Fibroblast of skin of back (primary cell): ENCODE results near the gene RAPH1.
"Not testable (repeated sequence)": the region's sequence is repeated elsewhere in the genome, so short reads cannot be mapped to it uniquely, and the experiment has no call there.

Experiments
- DNase-seq: peaks from one replicate; pipeline ENCODE4 v3.0.0-alpha.2; 2013

The RAPH1 gene

DNA sequence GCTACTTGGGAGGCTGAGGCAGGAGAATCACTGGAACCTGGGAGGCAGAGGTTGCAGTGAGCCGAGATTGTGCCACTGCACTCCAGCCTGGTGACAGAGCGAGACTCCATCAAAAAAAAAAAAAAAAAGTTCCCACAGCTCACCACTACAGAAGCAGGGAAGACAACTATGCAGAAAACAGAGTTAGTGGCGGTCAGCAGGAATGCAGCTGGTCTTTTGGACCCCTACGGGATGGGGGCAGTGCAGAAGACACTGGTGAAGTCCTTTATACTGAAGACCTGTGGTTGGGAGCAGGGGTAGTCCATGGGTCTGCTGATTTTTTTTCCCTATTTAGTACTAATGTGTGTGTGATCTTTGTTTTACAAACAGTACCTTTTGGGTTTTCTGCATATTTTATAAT lies 105.5 kb downstream of the RAPH1 start:
- not testable (repeated sequence) for DNase-seq

DNA sequence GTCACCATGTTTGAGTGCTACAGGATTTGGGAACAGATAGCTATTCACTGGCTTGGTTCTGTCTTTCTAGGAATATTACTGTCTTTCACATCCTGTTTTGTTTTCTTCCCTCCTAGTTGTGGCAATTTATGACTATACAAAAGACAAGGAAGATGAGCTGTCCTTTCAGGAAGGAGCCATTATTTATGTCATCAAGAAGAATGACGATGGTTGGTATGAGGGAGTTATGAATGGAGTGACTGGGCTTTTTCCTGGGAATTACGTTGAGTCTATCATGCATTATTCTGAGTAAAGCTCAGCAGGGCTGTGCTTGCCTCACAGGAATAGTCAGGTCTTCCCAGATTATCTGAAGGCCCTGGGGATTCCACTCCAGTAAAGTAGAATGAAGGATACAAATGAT lies 108.0 kb downstream of the RAPH1 start:
- peak; percentile 88 for DNase-seq

DNA sequence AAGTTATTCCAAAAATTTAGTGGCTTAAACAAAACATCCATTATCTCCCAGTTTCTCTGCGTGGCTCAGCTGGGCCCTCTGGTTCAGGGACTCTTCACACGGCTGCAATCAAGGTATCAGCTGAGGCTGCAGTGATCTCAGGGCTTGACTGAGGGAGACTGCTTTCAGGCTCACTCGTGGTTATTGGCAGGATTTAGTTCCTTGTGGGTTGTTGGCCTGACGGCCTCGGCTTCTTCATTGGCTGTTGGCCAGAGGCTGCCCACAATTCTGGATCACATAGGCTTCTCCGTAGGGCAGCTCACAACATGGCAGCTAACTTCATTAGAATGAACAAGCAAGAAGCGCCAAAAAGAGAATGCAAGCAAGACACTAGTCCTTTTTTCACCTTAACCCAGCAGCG lies 116.8 kb downstream of the RAPH1 start:
- DNase-seq: no peak

DNA sequence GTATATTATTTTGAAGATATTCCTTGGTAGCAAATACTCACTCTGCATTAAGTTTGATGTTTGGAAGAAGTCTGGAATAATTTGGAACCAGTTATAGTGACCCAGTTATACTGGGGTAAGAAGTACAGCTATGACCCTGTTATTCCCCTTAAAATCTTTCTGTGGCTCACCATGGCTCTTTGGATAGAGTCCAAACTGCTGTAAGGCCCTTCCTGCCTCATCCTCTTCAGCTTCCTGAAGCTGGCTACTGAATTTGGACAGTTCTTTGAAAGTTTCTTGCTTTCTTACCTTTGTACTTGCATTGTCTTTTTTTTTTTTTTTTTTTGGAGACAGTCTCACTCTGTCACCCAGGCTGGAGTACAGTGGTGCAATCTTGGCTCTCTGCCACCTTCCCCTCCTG lies 121.3 kb downstream of the RAPH1 start:
- no peak for DNase-seq

DNA sequence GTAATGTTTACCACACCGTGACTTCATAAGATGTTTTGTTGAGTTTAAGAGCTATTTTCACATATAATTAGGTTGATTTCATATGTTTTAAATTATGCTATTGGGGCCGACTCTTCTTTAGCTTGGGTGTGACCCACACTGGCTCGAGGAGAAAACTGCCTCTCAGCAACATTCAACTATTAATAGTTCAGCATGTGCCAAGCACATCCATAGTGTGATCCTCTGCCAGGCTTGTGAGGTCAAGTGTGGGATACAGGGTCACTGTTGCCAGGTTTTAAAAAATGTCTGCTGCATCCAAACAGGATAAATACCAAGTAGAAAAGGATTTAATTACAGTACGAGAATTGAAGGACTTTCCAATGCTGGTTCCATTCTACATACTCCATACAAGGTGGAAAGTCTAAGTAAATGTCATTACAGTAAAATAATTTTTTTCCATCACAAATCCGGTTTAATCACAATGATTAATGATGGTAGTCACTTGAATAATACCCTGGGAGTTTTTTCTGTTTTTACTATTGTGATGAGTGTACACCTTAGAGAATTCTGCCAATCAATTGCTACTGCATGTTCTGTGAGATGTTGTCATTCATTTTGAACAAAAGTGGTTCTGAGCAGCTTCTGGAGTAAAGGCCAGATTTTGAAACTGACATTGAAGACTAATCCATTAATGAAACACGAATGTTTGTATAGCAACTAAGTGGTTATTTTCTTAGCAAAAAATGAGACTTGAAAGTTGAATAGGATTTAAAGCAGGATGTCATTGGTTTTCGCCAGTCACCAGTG lies 122.4 kb downstream of the RAPH1 start:
- DNase-seq: no peak

DNA sequence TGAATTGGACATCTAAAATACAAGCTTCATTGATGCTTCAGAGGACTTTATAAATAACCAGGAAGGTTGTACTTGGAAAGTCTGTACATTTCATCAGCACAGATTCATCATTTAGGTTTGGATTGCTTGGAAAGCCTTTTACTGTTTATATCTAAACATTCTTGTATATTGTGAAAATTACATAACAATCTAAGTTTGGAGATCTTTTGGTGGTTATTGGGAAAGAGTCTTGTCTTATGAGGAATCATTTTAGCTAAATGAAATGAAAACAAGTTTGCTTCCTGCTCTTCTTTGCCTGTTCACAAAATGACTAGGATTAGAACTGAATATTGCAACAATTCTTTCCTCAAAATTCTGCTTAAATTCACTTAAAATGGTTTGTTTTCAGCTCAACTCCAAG lies 127.6 kb downstream of the RAPH1 start:
- DNase-seq: no peak

DNA sequence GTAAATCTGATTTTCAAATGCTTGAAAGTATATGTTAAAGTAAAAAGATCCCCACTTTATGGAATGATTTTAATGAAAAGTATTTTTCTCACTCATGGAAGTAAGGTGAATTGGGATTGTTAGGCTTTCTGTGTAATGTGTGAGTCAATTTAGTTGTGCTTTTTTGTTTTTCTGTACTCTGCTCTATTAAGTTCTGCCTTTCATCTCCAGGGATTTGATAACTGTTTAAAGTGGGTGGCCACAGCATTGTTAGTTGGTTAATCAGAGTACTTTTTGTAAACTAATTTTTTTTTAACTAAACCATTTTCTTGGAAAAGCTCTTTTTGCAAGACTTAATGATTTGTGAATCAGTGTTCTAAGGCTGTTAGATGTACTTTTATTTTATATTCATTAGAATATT lies 130.1 kb downstream of the RAPH1 start:
- no peak for DNase-seq

DNA sequence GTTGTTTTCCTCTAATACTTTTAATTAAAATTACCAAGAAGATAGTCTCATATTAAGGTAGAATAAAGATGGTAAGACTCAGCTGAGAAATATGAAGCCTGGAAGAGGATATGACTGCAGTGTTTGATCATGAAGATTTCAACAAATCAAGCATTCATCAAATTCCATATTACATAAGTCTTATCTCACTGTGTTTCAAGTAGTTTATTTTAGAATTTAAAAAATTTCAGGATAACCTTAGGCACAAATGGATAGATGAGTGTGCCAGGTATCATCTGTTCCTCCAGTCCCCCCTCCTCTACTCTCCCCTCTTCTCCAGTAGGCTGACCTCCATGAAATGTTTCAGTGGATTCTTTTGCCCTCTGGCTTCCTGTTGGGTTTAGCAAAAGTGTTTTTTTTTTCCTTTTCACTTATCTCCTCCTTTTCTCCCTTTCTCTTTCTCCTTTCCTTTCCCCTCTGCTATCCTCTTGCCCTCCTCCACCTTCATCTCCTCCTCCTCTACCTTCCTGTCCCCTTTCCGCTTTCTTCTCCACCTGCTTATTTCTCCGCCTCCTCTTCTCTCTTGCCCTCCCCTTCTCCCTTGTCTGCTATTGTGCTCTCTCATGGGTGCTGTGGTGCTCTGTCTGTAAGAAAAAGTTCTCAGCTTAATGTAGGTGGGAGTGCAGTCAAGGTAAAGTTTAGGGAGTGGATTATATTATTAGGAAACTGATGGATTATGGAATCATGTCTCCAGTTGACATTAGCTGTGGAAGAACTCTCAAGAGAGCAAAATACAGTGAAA lies 134.1 kb downstream of the RAPH1 start:
- peak; percentile 40 for DNase-seq

DNA sequence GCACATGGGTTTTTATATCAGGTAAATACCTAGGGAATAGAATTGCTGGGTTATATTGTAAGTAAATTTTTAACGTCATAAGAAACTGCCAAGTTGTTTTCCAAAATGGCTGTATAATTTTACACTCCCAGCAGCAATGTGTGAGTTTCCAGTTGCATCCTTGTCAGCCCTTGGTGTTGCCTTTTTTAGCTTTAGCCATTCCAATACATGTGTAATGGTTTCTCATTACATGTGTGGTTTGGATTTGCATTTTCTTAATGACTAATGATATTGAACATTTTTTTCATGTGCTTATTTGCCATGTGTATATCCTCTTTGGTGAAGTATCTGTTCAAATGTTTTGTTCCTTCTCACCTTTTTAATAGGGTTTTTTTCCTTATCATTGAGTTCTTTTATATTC lies 136.1 kb downstream of the RAPH1 start:
- DNase-seq: peak; percentile 38

DNA sequence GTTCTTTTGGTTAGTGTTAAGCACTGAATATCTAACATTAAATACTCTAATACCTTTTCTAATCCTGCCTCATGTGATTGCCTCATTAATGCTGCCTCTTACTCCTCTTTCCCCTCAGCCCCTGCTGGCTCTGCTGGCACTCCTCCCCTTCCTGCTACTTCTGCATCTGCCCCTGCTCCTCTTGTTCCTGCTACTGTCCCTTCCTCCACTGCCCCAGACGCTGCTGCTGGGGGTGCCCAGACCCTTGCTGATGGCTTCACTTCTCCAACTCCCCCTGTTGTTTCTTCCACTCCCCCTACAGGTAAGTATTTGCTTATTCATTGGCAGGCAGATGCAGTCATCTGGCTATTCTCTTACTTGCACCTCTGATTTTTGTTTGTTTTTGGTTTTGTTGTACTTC lies 138.4 kb downstream of the RAPH1 start:
- no peak for DNase-seq

DNA sequence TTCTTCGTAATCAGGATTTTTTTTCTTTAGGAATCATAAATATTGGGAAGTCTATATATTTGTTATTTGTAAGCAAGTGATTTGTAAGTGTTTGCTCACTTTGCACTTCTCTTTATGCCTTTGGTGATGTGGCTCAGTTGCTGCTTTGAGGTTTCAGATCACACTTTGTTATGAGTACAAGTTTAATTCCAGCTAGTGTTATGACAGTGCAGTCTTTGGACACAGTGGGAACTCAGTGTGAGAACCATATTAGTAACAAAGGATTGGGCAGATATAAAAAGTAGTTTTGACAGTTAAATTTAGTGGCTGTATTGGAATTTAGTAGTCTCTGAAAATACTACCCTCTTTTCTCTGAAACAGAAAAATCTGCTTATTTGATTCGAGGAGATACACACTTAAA lies 139.2 kb downstream of the RAPH1 start:
- no peak for DNase-seq

DNA sequence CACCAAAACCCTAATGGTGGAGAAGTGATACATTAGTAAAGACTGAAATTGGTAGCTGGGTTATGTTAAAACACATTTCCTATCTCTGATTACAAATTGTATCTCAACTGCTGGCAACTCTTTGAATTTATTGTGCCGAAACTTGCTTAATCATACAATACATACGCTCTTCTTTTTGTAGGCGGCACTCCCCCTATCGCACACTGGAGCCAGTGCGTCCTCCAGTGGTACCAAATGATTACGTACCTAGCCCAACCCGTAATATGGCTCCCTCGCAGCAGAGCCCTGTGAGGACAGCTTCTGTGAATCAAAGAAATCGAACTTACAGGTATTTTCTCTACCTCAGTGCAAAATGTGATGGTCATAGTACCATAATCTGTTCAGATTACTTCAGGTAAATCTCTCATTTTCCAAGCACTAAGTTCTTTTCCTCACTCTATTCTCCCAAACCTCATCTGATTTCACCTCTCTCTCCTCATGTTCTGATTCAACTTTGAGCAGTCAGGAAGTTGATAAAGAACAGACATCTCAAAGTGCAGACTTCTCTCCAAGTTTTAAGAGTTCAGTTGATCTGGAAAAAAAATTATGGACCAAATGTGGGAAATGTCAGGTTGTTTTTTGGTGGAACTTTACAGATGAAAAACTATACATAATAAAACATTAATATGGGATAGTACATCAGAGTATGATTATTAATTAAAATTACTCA lies 140.4 kb downstream of the RAPH1 start:
- no peak for DNase-seq

DNA sequence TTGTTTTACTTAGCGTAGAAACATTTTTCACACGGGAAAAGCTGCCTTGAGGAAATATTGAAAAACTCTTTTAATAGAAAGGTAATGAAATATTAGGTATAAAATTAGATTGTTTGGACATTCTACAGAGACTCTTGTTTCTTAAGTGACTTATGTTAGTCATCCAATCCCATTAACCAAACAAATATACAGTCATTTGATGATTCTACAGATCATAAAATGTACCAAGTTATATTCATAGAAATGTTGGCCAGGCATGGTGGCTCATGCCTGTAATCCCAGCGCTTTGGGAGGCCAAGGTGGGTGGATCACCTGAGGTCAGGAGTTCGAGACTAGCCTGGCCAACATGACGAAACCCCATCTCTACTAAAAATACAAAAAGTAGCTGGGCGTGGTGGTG lies 146.9 kb downstream of the RAPH1 start:
- not testable (repeated sequence) for DNase-seq

DNA sequence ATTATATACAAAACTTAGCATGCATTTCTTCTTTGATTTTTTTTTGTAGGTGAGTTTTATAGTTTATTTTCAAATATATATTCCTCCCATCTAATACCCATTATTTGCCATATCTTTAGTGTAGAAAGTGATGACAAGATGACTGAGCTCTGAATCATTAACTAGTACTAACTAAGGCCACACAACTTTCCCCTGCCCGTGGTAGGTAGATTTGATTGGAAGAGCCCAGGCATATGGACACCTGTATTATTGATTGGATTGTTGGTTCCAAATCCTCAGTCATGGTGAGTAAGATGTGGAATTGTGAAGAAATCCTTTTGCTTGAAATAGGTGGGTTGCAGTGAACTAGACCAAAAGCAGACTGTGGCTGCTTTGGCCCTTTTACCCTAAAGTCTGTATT lies 152.1 kb downstream of the RAPH1 start:
- no peak for DNase-seq

DNA sequence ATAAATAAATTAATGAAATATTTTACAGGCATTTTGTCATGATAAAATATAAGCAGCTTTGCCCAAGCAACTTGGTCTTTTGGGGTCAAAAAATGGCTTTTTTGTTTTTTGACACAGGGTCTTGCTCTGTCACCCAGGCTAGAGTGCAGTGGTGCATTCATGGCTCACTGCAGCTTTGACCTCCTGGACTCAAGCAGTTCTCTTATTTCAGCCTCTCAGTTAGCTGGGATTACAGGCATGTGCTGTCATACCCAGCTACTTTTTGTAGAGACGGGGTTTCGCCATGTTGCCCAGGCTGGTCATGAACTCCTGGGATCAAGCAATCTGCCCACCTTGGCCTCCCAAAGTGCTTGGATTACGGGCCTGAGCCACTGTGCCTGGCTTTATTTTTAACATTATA lies 155.9 kb downstream of the RAPH1 start:
- no peak for DNase-seq

DNA sequence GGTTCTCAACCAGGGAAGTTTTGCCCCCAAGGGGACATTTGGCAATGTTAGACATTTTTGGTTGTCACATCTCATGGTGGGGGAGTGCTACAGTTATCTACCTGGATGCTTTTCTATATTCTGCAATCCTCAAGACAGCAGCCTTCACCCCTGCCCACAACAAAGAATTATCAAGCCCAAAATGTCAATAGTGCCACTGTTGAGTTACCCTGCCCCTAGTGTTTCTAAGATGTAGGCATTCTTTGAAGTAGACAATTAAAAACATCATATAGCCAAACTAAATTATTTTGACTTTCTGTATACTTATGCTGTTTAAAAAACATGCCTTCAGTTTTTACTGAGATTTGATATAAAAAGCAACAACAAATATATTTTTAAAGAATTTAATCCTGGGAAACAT lies 158.9 kb downstream of the RAPH1 start:
- no peak for DNase-seq

DNA sequence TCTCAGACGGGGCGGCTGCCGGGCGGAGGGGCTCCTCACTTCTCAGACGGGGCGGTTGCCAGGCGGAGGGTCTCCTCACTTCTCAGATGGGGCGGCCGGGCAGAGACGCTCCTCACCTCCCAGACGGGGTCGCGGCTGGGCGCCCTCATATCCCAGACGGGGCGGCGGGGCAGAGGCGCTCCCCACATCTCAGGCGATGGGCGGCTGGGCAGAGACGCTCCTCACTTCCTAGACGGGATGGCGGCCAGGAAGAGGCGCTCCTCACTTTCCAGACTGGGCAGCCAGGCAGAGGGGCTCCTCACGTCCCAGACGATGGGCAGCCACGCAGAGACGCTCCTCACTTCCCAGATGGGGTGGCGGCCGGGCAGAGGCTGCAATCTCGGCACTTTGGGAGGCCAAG lies 162.4 kb downstream of the RAPH1 start:
- DNase-seq: not testable (repeated sequence)

DNA sequence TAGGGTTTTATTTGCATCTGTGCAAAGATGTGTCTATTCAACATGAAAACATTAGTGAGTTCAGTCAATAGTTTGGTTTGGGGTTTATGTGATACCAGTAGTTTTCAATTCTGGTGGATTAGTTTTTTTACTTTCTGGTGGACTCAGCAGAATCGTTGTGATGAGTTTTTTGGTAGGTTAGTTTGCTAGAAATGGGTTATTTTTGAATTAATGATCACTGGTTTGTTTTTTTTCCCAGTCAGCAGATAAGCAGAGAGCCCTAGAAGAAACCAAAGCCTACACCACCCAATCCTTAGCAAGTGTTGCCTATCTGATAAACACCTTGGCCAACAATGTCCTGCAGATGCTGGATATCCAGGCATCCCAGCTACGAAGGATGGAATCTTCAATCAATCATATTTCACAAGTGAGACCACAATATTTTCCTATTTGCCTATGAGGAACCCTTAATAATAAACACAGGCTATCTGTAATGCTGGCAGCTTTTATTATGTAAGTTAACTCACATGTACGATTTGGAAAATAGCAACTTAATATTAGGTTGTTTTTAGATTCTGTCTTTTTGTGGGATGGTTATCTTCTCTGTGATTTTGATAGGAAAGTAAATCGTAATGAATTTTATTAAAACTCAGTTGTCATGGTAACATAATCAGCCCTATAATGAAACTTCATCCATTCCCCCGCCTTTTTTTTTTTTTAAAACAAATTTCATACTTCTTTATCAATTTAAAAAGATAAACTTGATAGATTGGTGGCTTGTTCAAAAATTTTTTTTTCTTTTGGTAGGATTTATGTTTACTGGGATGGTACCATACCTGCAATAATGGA lies 168.2 kb downstream of the RAPH1 start:
- DNase-seq: no peak

DNA sequence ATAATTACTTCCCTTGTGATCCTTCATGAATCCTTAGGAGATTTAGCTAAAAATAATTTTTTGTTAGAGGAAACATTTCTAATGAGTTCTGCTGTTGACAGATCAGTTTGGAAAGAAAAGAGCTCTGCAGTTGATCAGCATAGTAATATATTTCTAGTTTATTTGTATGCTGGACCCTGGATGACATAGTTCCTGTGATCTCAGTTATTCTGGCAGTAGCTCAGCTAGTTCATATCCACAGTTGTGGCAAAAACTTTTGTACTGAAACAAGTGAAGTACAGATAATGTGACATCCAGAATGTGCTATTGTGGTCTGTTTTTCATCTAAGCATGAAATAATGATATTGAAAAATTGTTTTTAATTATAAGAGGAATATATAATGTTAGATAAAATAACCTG lies 173.2 kb downstream of the RAPH1 start:
- DNase-seq: no peak

DNA sequence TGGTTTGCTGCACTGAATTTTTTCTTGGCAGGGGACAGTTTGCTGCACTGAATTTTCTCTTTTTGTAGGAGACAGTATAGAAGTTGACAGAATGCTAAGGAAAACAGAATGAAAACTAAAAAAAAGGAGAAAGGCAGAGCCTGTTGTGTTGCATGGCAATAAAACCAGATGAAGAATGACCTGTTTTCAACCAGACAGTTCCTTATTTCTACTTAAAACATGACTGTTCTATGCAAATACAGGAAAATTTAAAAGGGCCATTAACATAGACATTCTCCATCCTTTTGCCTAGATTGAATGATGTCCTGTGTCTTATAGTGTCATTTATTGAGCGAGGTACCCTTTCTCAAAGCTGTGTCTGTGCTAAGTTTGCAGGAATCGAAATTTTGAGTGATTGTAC lies 173.6 kb downstream of the RAPH1 start:
- DNase-seq: no peak

DNA sequence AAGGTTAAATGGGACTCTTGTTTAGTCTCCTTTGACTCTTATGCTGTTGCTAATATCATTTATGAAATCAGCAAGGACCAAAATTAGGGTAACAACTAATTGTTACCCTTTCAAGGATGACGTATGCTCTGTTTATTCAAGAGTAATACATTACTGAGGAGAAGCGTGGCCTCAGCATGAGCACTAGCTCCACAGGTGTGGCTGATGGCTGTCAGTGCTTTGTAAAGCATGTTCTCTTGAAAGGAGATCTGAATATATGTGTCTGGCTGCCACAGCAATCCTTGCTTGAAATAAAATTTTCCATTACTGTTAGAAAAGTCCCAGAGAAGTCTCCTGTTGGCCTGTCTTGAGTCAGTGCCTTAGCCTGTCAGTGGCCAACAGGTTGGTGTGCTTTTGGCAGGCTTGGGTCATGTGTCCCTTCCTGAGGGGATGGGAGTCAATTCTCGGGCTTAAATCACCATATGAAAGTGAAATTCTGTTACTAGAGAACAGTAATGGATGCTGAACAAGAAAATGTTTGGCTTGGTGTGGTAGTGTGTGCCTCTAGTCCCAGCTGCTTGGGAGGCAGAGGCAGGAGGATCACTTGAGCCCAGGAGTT lies 174.2 kb downstream of the RAPH1 start:
- no peak for DNase-seq

DNA sequence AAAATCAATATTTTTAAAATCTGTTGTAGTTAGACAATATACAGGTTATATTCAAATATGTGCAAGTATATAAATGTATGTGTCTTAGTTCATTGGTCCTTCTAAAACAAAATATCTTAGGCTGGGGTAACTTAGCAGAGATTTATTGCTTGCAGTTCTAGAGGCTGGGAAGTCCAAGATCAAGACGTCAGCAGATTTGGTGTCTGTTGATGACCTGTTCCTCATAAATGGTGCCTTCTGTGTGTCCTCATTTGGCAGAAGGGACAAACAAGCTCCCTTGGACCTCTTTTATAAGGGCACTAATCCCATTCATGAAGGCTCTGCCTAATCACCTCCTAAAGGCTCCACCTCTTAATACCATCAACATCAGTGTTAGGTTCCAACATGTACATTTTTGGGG lies 175.7 kb downstream of the RAPH1 start:
- no peak for DNase-seq
